Lung (tissue), 12 donors: Measurements from ENCODE around the gene ZNRF2. TPM values are rescaled to one million over a fixed set of nuclear protein-coding genes. Genes with fewer than 3 reads are reported as not detected.

Source experiments
- ATAC-seq: fragments of 200-7000 bp; cut with Tn5 transposase; one replicate; pipeline ENCODE4 v1.9.1; 2020; ENCODE audit warnings: moderate number of reproducible peaks; ENCODE audit not compliant: insufficient read depth, low FRiP score
- DNase-seq, 3 donors: peaks; one replicate each; pipeline ENCODE4 v3.0.0-alpha.2; 2013 to 2017
- H3K27ac ChIP-seq, 2 donors: one replicate each; pipeline ENCODE4 v1.5.1; 2013; ENCODE audit warnings: mild to moderate bottlenecking in 2 of 2, moderate library complexity in 2 of 2, control low read depth in 1 of 2, inconsistent platforms in 1 of 2, low read depth in 1 of 2, low read length in 1 of 2
- H3K27me3 ChIP-seq, 3 donors: one replicate each; pipeline ENCODE4 v1.5.1; 2013; ENCODE audit warnings: low read length in 2 of 3; ENCODE audit not compliant: control insufficient read depth in 3 of 3, insufficient read depth in 3 of 3
- H3K36me3 ChIP-seq, 4 donors: one replicate each; pipeline ENCODE4 v1.5.1; 2013; ENCODE audit warnings: low read length in 4 of 4, mild to moderate bottlenecking in 1 of 4, moderate library complexity in 1 of 4; ENCODE audit not compliant: control insufficient read depth in 4 of 4, insufficient read depth in 4 of 4
- H3K4me1 ChIP-seq, 5 donors: one replicate each; pipeline ENCODE4 v1.5.1; 2013; ENCODE audit warnings: low read length in 5 of 5, mild to moderate bottlenecking in 2 of 5, moderate library complexity in 1 of 5; ENCODE audit not compliant: control insufficient read depth in 5 of 5, insufficient read depth in 5 of 5
- H3K4me3 ChIP-seq: one replicate; pipeline ENCODE4 v1.5.1; 2013; ENCODE audit warnings: mild to moderate bottlenecking, control low read depth, moderate library complexity
- H3K9ac ChIP-seq, 2 donors: one replicate each; pipeline ENCODE4 v1.5.1; 2013; ENCODE audit warnings: low read length in 2 of 2, control low read depth in 1 of 2; ENCODE audit not compliant: insufficient read depth in 1 of 2
- H3K9me3 ChIP-seq, 4 donors: one replicate each; pipeline ENCODE4 v1.5.1; 2013; ENCODE audit warnings: low read length in 3 of 4, mild to moderate bottlenecking in 1 of 4, moderate library complexity in 1 of 4; ENCODE audit not compliant: control insufficient read depth in 4 of 4, insufficient read depth in 3 of 4
- WGBS, 2 donors: extraction: QIAGEN DNeasy Blood & Tissue Kit; methylation state at CpG; one replicate each; pipeline ENCODE4 v1.1.7; 2013; 5-methylcytosine and 5-hydroxymethylcytosine counted together
- polyA plus RNA-seq, 2 donors: library from polyadenylated mRNA; stranded (reverse); fragments of 200-250 nt; gene quantifications; one replicate each; pipeline ENCODE4 v1.2.1, GENCODE V29; 2013
- total RNA-seq, 2 donors: library from RNA; depleted of rRNA in 1 of 2; stranded (reverse); fragments of >200 nt in 1 of 2; gene quantifications; one replicate each; pipeline ENCODE4 v1.2.1, GENCODE V29; 2014 to 2021
- TF ChIP-seq, protein P1 (sequence below): IDR thresholded peaks from 2 replicates; pipeline ENCODE4 v1.5.1; 2012; ENCODE audit warnings: mild to moderate bottlenecking; ENCODE audit errors: control extremely low read depth, extremely low read depth
- donor health status: control.
- donor health status: control.
- donor health status: Bipolar disorder and iron deficiency.
- donor health status: healthy.
- donor health status: DM: yes; HTN: yes; CAD: no.

ZNRF2 gene
- total and polyA plus RNA-seq, 4 donors: 5.9 to 27.6 (median 15.4) TPM

DNA sequence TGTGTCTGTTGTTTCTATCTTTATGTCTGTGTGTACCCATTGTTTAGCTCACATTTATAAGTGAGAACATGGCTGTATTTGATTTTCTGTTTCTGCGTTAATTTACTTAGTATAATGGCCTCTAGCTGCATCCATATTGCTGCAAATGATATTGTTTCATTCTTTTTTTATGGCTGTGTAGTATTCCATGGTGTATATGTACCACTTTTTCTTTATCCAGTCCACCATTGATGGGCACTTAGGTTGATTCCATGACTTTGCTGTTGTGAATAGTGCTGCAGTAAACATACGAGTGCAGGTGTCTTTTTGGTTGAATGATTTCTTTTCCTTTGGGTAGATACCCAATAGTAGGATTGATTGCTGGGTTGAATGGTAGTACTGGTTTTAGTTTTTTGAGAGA, 48.2 kb downstream of the ZNRF2 start:
- WGBS, 2 donors: 97 to 99% methylated on average over 2 of the region's 2 CpGs

DNA sequence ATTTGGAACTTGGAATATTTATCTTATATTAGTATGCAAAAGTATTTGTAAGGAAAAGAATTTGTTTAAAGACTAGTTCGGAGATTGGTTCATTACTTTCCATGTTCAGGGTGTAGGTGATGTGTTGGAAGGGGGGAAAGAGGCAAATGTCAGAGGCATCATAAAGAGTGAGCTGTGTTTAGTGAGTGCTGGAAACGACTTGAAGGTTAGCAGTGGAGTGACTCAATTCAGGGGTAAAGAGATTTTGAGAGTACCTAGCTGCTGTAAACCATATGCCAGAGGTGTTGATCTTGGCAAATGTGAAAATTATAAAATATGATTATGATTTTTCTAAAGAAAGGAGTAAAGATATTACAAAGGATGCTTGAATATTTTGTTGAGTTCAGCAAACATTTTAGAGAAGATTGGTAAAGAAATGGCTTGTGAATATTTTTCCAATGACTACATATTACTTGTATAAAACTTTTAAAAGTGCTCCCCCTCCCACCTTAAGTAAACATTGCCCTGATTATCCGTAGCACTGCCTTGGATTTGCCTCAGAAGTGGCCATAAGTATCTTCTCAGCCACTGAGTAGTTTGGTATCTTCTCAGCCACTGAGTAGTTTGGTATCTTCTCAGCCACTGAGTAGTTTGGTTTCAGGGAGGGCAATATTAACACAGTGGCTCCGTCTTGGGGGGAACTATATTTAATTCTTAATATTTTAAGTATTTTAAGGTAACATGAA, 51.5 kb downstream of the ZNRF2 start:
- Histone ChIP-seq H3K27me3 (no peaks in the 10 kb centered on the region), H3K4me3 (no peak overlapping the region), H3K36me3 (no peaks in the 10 kb centered on the region), H3K9me3 (no peaks in the 10 kb centered on the region), H3K4me1 (no peaks in the 10 kb centered on the region), H3K9ac (no peak overlapping the region), H3K27ac (no peak overlapping the region)
- TF ChIP-seq, protein P1, sequence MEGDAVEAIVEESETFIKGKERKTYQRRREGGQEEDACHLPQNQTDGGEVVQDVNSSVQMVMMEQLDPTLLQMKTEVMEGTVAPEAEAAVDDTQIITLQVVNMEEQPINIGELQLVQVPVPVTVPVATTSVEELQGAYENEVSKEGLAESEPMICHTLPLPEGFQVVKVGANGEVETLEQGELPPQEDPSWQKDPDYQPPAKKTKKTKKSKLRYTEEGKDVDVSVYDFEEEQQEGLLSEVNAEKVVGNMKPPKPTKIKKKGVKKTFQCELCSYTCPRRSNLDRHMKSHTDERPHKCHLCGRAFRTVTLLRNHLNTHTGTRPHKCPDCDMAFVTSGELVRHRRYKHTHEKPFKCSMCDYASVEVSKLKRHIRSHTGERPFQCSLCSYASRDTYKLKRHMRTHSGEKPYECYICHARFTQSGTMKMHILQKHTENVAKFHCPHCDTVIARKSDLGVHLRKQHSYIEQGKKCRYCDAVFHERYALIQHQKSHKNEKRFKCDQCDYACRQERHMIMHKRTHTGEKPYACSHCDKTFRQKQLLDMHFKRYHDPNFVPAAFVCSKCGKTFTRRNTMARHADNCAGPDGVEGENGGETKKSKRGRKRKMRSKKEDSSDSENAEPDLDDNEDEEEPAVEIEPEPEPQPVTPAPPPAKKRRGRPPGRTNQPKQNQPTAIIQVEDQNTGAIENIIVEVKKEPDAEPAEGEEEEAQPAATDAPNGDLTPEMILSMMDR: no peak
- DNase-seq (no peak), ATAC-seq (no peak)
- WGBS, 2 donors: 52 to 68% methylated on average over 4 of the region's 4 CpGs

More for the DNA sequence above, 48.2 kb downstream of the ZNRF2 start:
- DNase-seq (no peak), ATAC-seq (no peak)
- Histone ChIP-seq H3K9ac (no peak overlapping the region), H3K36me3 (no peaks in the 10 kb centered on the region), H3K27me3 (no peaks in the 10 kb centered on the region), H3K4me3 (no peak overlapping the region), H3K27ac (no peak overlapping the region), H3K4me1 (peaks cover 0 to 8% (median 0%) of the 10 kb centered on the region in 5 donors), H3K9me3 (no peaks in the 10 kb centered on the region)
- TF ChIP-seq, protein P1: no peak

DNA sequence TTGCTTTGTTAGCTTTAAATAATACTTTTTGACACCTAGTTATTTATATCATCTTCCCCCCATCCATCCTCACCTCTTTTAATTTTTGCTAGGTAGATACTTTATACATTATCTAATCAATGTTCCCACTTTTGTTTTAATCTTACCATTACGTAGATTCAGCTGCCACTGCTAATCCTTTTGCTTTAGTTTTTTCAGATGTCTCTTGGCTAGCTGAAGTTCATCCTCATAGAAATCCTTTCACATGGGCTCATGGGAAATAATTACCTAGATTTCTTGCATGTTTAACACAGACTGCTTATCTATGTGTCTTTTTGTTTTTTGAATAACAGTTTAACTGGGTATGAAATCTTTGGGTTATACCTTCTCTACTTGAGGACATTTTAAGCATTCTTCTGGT, 60.1 kb downstream of the ZNRF2 start:
- Histone ChIP-seq H3K27ac (no peak overlapping the region), H3K27me3 (no peaks in the 10 kb centered on the region), H3K36me3 (no peaks in the 10 kb centered on the region), H3K9me3 (no peaks in the 10 kb centered on the region), H3K9ac (no peak overlapping the region), H3K4me3 (no peak overlapping the region), H3K4me1 (no peaks in the 10 kb centered on the region)
- TF ChIP-seq, protein P1: no peak
- DNase-seq: no peak
- ATAC-seq: no peak
- WGBS, 2 donors: 64 to 69% methylated on average over 1 of the region's 1 CpG
